Stimulated activated CD4-positive, alpha-beta T cell treated with anti-CD3 and anti-CD28 coated beads, Interleukin-4, amount 100 ng/mL, for 4 hours (primary cell): Measurements from ENCODE around the gene TMEM235.
"Not testable (repeated sequence)": the region's sequence is repeated elsewhere in the genome, so short reads cannot be mapped to it uniquely, and the experiment has no call there.

Experiments
- DNase-seq, 2 experiments: peaks; one replicate each; pipeline ENCODE4 v3.0.0-alpha.2; 2020

TMEM235 gene

DNA sequence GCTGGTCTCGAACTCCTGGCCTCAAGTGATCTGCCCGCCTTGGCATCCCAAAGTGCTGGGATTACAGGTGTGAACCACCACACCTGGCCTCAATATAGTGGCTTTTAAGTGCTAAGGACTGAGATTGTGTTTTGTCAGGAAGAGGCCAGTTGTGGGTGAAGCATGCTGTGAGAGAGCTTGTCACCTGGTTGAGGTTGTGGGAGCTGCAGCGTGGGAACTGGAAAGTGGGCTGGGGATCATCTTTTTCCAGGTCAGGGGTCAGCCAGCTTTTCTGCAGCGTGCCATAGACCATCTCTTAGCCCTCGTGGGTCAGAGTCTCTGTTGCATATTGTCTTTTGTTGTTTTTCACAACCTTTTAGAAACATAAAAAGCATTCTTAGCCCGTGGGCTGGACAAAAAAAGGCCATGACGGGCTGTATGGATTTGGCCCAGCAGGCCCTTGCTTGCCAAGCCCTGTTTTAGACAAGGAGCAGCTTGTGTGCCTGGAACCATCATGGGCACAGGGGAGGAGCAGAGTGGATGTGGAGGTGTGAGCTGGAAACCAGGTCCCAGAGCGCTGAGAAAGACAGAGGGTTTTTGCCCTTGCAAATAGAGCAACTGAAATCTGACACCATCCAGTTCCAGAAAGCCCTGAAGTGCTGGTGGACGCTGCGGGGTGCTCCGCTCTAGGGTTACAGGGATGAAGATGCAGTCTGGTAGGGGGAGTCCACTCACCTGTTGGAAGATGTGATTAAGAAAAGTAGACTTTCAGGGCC is 11.9 kb upstream of the TMEM235 start:
- no peak for DNase-seq

DNA sequence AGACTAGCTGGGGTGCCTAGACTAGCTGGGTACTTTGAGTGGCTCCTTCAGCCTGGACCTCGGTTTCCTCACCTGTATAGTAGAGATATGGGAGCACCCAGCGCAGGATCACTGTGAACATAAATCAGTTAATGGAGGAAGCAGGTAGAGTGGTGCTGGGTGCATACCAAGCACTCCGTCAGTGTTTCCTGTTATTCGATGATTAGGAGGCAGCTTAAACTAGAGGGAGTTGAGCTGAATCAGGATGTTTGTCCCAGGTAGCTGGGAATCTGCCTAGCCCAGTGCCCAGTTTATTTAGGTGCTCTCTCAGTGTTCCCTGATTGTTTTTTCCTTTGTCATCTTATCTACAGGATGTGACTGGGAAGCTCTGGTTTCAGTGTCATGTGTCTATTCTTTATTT is 8.4 kb upstream of the TMEM235 start:
- DNase-seq, result no peak

DNA sequence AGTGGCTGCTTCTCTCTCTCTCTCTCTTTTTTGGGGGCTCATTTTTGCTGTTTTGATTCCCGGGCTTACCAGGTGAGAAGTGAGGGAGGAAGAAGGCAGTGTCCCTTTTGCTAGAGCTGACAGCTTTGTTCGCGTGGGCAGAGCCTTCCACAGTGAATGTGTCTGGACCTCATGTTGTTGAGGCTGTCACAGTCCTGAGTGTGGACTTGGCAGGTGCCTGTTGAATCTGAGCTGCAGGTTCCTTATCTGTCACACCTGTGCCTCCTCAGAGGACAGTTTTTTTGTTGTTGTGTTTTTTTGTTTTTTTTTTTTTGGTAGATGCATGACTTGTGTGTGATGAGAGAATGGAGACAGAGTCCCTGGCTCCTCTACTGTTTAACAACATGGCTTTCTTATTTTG is 7.7 kb upstream of the TMEM235 start:
- DNase-seq, result no peak

DNA sequence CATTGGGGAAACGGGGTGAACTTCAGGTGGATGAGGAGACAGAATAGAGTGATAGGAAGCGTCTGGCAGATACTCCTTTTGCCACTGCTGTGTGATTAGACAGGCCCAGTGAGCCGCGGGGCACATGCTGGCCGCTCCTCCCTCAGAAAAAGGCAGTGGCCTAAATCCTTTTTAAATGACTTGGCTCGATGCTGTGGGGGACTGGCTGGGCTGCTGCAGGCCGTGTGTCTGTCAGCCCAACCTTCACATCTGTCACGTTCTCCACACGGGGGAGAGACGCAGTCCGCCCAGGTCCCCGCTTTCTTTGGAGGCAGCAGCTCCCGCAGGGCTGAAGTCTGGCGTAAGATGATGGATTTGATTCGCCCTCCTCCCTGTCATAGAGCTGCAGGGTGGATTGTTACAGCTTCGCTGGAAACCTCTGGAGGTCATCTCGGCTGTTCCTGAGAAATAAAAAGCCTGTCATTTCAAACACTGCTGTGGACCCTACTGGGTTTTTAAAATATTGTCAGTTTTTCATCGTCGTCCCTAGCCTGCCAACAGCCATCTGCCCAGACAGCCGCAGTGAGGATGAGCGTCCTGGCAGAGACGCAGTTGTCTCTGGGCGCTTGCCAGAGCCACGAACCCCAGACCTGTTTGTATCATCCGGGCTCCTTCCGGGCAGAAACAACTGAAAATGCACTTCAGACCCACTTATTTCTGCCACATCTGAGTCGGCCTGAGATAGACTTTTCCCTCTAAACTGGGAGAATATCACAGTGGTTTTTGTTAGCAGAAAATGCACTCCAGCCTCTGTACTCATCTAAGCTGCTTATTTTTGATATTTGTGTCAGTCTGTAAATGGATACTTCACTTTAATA is 7.0 kb upstream of the TMEM235 start:
- DNase-seq, result no peak

DNA sequence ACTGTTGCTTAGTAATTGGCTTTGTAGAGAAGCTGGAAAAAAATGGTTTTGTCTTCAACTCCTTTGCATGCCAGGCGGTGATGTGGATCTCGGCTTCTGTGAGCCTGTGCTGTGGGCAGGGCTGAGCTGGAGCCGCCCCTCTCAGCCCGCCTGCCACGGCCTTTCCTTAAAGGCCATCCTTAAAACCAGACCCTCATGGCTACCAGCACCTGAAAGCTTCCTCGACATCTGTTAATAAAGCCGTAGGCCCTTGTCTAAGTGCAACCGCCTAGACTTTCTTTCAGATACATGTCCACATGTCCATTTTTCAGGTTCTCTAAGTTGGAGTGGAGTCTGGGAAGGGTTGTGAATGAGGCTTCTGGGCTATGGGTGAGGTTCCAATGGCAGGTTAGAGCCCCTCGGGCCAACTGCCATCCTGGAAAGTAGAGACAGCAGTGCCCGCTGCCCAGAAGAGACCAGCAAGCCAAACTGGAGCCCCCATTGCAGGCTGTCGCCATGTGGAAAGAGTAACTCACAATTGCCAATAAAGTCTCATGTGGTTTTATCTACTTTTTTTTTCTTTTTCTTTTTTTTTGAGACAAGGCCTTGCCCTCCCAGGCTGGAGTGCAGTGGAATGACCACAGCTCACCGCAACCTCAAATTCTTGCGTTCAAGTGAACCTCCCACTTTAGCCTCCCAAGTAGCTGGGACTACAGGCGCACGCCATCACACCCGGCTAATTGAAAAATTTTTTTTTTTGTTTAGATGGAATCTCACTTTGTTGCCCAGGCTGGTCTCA is 6.2 kb upstream of the TMEM235 start:
- DNase-seq, result no peak

DNA sequence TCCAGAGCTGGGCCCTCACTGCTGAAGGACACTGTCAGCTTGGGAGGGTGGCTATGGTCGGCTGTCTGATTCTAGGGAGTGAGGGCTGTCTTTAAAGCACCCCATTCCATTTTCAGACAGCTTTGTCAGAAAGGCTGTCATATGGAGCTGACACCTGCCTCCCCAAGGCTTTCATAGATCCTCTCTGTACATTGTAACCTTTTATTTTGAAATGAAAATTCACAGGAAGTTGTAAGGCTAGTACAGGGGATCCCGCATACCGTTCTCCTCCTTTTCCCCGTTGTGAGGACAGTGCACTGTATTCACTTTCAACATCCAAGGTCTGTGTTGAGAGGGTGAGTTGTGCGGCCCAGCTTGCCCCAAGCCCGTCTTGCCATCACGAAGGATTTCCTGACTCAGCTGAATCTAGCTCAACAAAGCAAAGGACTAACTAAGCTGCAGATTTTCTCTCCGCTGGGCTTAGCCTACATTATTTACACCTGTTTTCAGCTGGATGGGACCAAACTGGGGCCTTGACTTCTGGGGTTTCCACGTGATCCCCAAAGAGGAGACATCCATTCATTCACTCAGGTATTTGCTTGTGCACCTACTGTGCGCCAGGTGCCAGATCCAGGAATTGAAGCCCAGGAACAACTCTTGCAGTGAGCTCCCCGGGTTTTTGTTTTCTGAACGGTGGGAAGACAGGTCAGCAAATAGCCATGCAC is 5.2 kb upstream of the TMEM235 start:
- no peak for DNase-seq

DNA sequence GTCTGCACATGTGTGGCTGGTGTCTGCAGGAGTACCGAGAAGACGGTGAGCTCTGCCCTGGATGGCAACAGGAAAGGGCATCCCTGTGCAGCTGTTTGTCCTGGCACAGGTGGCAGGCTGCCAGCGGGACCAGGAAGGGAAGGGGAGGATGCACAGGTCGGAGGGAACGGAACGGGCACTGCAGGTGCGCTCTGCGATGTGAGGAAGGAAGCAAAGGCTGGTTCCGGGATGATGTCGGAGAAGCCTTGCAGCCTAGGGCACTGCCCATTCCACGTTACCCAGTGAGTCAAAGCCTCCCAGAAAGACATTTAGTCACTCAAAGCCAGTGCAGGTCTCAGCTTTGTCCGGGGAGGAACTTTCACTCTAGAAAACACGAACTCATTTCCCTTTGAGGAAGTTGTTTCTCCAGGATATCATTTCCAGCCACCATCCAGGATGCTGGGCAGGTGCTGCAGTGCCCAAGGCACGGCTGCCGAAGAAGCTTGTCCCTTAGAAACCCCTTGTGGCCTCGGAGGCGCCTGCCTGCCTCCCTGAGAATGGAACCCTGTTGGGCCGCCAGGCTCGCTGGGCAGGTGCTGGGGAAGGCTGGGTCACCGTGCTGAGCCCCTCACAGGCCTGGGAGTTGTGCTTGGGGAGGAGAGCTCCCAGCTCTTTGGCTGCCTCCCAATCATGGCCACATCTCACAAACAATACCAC is 4.5 kb upstream of the TMEM235 start:
- DNase-seq, result no peak

DNA sequence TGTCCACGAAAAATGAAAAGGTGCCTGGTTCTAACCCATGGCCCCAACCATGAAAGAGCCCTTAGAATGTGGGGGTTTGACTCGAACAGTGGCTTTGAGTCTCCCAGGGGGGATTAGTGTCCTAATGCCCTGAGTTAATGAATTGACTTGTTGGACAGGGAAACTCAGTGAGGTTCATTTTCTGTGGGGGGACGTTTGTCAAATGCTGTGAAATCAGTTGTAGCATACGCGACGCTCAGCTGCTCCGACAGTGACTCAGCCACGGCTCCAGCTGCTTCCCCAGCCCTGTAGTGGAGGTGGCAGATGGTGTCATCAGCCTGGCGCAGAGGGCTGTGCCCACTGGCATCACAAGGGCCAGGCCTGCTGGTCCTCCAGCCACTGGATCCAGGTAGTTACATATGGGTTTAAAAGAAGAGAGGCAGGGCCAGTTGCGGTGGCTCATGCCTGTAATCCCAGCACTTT is 3.9 kb upstream of the TMEM235 start:
- no peak for DNase-seq

DNA sequence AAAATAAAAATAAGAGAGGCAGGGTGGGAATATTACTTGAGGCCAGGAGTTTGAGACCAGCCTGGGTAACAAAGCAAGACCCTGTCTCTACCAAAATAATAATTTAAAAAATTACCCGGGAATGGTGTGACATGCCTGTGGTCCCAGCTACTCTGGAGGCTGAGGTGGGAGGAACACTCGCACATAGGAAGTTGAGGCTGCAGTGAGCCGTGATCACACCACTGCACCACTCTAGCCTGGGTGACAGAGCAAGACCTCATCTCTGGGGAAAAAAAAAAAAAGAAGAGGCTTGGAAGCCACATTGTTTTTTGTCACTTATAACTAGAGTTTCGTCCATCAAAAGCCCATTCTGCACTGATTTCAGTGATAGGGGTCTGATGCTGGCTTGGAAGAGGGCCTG is 3.3 kb upstream of the TMEM235 start:
- no peak for DNase-seq

DNA sequence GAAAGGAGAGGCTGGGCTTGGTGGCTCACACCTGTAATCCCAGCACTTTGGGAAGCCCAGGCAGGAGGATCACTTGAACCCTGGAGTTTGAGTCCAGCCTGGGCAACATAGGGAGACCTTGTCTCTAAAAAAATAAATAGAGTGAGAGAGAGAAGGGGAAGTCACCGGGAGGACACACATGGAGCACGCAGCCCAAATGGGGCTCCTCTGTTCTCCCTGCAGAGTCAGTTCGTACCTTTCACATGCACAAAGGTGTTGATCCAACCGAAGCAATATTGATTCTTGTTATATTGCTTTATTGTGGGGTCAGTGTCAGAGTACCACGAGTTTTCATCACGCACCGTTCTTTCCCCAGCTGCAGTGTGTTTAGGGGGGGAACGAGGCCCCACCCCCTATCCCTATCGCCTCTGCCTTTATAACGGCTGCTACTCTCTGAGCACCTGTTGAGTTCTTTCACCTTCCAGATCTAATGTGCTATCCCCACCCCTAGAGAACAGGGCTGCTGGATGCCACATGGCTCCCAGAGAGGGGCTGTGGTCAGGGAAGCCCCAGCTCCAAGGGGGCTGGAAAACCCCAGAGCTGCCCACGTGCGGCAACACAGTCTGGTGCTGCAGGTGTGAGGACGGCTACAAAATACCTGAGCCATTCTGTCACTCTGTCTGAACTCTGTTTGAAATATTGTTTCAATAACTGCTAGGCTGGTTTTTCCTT is 1.0 kb upstream of the TMEM235 start:
- no peak for DNase-seq

DNA sequence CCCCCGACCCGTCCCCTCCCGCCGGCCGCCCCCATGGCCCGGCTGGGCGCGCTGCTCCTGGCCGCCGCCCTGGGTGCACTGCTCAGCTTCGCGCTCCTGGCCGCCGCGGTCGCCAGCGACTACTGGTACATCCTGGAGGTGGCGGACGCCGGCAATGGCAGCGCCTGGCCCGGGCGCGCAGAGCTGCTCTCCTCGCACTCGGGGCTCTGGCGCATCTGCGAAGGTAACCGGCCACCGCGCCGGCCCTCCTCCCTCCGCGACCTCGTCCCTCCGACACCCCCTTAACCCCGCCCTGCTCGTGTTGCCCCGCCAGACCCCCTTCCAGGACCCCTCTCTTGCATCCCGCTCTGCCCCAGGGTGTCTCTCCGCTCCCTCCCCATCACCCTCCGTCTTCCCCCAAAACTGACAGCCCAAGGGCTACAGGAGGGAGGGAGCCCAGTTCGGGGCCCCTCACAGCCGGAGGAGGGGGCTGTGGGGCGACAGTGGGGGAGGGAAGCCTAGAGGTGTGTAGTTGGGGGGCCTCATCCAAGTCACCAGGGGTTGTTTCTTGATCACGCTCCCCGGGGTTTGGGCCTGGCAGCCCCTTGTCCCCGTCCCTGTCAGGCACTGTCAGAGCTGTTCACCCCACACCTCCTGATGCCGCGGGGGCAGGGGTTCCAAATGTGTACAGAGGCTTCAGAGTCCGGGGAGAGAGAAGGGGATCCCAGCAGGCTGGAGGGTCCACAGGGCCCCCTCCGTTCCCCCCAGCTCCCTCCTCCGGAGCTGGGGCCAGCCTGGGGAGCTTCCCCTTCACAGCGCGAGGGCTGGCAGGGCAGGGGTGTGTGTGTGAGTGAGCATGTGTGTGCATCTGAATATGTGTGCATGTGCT is 794 bp downstream of the TMEM235 start:
- no peak for DNase-seq

DNA sequence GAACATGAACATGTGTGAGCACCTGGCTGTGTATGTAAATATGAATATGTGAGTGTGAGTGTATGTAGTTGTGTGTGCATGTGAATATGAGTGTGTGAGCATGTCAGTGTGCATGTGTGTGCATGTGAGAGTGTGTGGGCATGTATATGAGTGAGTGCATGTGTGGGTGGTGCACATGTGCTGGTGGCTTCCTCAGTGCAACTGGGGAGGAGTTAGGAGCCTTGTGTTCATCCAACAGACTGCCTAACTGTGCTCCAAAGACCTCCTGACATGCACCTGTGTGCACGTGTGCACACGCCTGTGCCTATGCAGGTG is 1.4 kb downstream of the TMEM235 start:
- no peak for DNase-seq

DNA sequence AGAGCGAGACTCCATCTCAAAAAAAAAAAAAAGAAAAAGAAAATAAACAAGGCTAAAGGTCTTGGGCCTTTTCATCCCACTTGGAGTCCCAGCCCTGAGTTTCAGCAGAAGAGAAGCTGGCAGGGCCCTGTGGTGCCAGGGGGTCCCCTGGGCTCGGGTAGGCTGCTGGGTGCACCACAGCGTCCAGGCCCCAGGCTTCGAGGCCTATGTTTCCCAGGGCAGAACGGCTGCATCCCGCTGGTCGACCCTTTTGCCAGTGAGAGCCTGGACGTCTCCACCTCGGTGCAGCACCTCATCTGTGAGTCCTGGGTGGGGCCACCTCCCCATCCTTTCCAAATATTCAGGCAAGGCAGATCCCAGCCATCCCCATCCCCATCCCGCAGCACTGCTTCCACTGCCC is 2.2 kb downstream of the TMEM235 start:
- no peak for DNase-seq

DNA sequence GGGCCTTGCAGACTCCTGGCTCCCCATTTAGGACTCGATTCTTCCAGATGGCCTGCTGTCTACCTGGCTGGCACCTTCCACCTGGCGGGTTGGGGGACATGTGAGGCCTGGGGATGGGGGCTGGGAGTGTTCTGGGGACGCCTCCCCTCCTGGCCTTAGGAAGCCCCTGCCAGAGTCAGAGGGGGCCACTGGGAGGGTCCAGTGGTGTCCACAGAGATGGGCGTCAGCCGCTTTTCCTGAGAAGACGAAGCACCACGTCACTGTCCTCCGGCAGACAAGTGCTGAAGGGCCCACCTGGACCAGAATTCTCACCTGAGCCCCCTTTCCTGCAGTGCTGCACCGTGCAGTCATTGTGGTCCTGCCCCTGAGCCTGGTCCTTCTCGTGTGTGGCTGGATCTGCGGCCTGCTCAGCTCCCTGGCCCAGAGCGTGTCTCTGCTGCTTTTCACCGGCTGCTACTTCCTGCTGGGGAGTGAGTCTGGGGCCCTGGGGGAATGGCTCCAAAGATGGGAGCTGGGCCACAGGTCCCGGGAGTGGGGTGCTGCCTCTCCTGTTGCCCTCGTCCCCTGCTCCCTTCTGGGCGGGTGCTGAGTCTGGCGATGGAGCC is 2.9 kb downstream of the TMEM235 start:
- DNase-seq, result no peak

DNA sequence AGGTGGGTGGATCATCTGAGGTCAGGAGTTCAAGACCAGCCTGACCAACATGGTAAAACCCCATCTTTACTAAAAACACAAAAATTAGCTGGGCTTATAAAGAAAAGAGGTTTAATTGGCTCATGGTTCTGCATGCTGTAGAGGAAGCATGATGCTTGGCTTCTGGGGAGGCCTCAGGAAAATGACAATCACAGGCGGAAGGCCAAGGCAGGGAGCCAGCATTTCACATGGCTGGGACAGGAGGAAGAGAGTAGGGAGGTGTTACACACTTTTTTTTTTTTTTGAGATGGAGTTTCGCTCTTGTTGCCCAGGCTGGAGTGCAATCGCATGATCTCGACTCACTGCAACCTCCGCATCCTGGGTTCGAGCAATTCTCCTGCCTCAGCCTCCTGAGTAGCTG is 3.6 kb downstream of the TMEM235 start:
- not testable (repeated sequence) for DNase-seq

DNA sequence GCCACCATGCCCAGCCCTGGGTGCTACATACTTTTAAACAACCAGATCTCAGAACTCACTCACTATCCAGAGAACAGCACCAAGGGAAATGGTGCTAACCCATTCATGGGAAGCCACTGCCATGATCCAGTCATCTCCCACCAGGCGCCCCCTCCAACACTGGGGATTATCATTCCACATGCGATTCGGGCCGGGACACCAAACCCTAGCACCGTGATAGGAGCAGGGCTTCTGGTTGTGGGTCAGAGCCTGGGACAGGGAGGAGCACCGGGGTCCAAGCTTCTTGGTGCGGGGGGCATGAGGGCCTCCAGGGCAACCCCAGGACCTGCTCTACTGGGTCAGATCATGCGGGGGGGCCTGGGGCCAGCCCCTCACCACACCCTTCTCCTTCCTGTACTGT is 4.5 kb downstream of the TMEM235 start:
- no peak for DNase-seq

DNA sequence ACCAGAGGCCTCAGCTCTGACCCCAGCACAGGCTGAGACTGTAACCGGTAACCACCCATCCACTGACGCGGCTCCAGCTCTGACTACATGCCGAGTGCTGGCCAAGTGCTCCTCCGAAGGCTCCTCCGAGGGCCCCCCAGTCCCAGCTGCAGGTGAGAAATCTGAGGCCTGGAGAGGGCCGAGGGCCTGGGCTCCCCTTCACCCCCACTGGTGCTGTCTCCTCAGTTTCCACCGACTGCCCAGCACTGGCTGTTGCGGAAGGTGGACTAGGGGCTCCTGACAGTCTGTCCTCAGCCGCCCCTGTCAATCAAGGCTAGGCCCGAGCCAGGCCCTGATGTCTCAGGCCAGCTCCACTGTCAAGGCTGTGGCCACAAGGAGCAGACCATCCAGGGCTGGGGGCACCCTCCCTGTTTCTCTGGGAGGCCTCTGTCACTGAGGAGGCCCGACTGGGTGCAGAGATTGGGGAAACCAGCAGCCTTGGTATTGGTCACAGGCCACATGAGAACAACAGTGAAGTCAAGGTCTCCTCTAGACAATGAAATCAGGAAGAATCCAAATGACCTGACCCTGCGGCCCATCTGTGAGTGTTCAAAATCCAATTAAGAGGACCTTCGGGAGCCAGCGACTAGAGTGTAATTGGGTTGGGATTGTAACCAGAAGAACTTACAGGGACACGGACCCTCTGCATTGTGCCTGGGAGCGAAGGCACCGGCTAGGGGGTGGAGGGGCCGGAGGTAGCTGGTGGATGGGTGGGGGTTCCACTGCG is 5.1 kb downstream of the TMEM235 start:
- DNase-seq, result no peak

DNA sequence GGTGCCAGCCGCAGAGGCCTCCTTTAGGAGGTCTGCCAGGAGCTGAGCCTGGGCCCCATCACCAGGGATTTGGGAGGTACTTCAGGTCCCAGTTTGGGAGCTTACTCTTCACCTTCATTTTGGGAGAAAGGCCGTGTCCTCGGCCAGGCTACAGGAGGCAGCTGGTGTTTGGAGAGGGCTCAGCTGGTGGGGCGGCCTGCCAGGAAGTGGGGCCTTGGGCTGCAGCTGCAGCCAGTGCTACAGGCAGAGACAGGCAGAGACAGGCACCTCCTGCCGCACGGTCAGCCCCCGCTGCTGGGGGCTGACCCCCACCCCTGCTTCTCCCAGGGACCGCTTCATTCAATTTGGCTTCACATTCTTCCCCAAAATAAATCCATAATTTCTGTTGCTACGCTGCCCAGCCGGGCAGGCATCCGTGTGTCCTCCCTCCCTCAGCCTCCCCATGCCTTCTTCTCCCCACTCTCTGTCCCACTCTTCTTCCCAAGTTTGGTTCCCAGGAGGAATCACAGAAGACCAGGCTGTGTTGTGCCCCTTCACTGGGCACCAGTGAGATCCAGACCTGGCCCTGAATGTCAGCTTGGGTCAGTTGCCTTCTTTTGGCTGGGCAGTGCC is 6.1 kb downstream of the TMEM235 start:
- no peak for DNase-seq
